Measurements from ENCODE around the gene PCBP3. TPM values are rescaled to one million over a fixed set of nuclear protein-coding genes. Genes with fewer than 3 reads are reported as not detected.

Gene PCBP3
- total and polyA plus RNA-seq, 4 donors, result 0.36 to 1.6 (median 0.42) TPM

GRCh38 chr21:45809421-45809820 lies 165.9 kb downstream of the PCBP3 start:
- Histone ChIP-seq H3K27me3 (ENCODE audit: control insufficient read depth in 4 of 4, insufficient read depth in 4 of 4, low read length in 3 of 4) (peaks cover 0 to 2% (median 0%) of the 10 kb centered on the region in 4 donors), H3K4me1 (ENCODE audit: control insufficient read depth in 4 of 4, insufficient read depth in 4 of 4, low read length in 3 of 4) (no peaks in the 10 kb centered on the region), H3K36me3 (ENCODE audit: control insufficient read depth in 4 of 4, insufficient read depth in 3 of 4, low read depth in 1 of 4, low read length in 3 of 4) (no peaks in the 10 kb centered on the region), H3K27ac (ENCODE audit: low read depth in 1 of 2, low read length in 2 of 2) (no peak overlapping the region), H3K9me3 (ENCODE audit: control insufficient read depth in 4 of 4, low read length in 3 of 4) (no peaks in the 10 kb centered on the region), H3K4me3 (ENCODE audit: low read depth in 1 of 3, low read length in 3 of 3) (no peak overlapping the region), H3K9ac (ENCODE audit: low read depth in 1 of 2, low read length in 2 of 2) (no peak overlapping the region)
- 78% methylated on average over 13 of the region's 13 CpGs for WGBS
- DNase-seq (ENCODE audit: low spot score), result no peak
- no peak for TF ChIP-seq JUND (IDR thresholded peaks at IDR 0.05)
- TF ChIP-seq, protein P1, sequence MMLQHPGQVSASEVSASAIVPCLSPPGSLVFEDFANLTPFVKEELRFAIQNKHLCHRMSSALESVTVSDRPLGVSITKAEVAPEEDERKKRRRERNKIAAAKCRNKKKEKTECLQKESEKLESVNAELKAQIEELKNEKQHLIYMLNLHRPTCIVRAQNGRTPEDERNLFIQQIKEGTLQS (IDR thresholded peaks at IDR 0.05), result no peak
- TF ChIP-seq GABPA (IDR thresholded peaks at IDR 0.05 in 1 of 2, conservative IDR thresholded peaks at IDR 0.05 in 1 of 2), result no peak
- no peak for TF ChIP-seq RXRA (IDR thresholded peaks at IDR 0.05)
- TF ChIP-seq FOXA1 (IDR thresholded peaks at IDR 0.05), result no peak
- TF ChIP-seq, protein P2, sequence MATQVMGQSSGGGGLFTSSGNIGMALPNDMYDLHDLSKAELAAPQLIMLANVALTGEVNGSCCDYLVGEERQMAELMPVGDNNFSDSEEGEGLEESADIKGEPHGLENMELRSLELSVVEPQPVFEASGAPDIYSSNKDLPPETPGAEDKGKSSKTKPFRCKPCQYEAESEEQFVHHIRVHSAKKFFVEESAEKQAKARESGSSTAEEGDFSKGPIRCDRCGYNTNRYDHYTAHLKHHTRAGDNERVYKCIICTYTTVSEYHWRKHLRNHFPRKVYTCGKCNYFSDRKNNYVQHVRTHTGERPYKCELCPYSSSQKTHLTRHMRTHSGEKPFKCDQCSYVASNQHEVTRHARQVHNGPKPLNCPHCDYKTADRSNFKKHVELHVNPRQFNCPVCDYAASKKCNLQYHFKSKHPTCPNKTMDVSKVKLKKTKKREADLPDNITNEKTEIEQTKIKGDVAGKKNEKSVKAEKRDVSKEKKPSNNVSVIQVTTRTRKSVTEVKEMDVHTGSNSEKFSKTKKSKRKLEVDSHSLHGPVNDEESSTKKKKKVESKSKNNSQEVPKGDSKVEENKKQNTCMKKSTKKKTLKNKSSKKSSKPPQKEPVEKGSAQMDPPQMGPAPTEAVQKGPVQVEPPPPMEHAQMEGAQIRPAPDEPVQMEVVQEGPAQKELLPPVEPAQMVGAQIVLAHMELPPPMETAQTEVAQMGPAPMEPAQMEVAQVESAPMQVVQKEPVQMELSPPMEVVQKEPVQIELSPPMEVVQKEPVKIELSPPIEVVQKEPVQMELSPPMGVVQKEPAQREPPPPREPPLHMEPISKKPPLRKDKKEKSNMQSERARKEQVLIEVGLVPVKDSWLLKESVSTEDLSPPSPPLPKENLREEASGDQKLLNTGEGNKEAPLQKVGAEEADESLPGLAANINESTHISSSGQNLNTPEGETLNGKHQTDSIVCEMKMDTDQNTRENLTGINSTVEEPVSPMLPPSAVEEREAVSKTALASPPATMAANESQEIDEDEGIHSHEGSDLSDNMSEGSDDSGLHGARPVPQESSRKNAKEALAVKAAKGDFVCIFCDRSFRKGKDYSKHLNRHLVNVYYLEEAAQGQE (IDR thresholded peaks at IDR 0.05), result no peak
- TF ChIP-seq NR2F2 (IDR thresholded peaks at IDR 0.05), result no peak
- TF ChIP-seq MAX (IDR thresholded peaks at IDR 0.05), result no peak
- TF ChIP-seq, protein P3, sequence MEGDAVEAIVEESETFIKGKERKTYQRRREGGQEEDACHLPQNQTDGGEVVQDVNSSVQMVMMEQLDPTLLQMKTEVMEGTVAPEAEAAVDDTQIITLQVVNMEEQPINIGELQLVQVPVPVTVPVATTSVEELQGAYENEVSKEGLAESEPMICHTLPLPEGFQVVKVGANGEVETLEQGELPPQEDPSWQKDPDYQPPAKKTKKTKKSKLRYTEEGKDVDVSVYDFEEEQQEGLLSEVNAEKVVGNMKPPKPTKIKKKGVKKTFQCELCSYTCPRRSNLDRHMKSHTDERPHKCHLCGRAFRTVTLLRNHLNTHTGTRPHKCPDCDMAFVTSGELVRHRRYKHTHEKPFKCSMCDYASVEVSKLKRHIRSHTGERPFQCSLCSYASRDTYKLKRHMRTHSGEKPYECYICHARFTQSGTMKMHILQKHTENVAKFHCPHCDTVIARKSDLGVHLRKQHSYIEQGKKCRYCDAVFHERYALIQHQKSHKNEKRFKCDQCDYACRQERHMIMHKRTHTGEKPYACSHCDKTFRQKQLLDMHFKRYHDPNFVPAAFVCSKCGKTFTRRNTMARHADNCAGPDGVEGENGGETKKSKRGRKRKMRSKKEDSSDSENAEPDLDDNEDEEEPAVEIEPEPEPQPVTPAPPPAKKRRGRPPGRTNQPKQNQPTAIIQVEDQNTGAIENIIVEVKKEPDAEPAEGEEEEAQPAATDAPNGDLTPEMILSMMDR (IDR thresholded peaks at IDR 0.05; ENCODE audit: low read depth, low read length, missing input control), result no peak
- no peak for TF ChIP-seq ZBTB33 (IDR thresholded peaks at IDR 0.05)
- no peak for TF ChIP-seq FOXA2 (IDR thresholded peaks at IDR 0.05)

DNA sequence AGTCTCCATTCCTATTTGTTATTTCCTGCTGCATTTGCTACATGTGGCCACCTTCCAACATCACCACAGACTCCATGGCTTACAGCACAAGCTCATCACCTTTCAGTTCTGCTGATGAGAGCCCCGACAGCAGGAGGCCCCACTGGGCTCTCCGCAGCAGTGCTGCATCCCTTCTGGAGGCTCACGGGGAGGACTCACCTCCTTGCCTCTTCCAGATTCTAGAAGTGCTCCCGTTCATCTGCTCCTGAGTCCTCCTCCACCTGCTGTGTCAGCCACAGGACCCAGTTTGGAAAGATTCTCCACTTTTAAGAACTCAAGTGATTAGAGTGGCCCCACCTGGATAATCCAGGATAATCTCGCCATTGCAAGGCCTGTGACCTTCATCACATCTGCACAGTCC lies 167.6 kb downstream of the PCBP3 start:
- H3K4me3 ChIP-seq (ENCODE audit: low read depth in 1 of 3, low read length in 3 of 3), result no peak overlapping the region
- H3K36me3 ChIP-seq (ENCODE audit: control insufficient read depth in 4 of 4, insufficient read depth in 3 of 4, low read depth in 1 of 4, low read length in 3 of 4), result no peaks in the 10 kb centered on the region
- WGBS, result 78% methylated on average over 5 of the region's 5 CpGs
- TF ChIP-seq, protein P3 (IDR thresholded peaks at IDR 0.05; ENCODE audit: low read depth, low read length, missing input control), result no peak
- TF ChIP-seq YY1 (IDR thresholded peaks at IDR 0.05) (no peak), SP1 (IDR thresholded peaks at IDR 0.05) (no peak), FOXA2 (IDR thresholded peaks at IDR 0.05) (no peak)
- TF ChIP-seq, protein P2 (IDR thresholded peaks at IDR 0.05), result no peak
- no peak overlapping the region for H3K9ac ChIP-seq (ENCODE audit: low read depth in 1 of 2, low read length in 2 of 2)
- H3K27ac ChIP-seq (ENCODE audit: low read depth in 1 of 2, low read length in 2 of 2), result no peak overlapping the region
- no peaks in the 10 kb centered on the region for H3K4me1 ChIP-seq (ENCODE audit: control insufficient read depth in 4 of 4, insufficient read depth in 4 of 4, low read length in 3 of 4)
- no peaks in the 10 kb centered on the region for H3K9me3 ChIP-seq (ENCODE audit: control insufficient read depth in 4 of 4, low read length in 3 of 4)
- no peak for DNase-seq (ENCODE audit: low spot score)
- peaks cover 0 to 2% (median 0%) of the 10 kb centered on the region in 4 donors for H3K27me3 ChIP-seq (ENCODE audit: control insufficient read depth in 4 of 4, insufficient read depth in 4 of 4, low read length in 3 of 4)
